GM12878 (cell line): ENCODE data around the gene DIP2C. TPM values are rescaled to one million over a fixed set of nuclear protein-coding genes. Genes with fewer than 3 reads are reported as not detected.

Experiments used
- ATAC-seq: fragments of 200-7000 bp; cut with Tn5 transposase; 3 replicates; pipeline ENCODE4 v1.9.1; 2020; ENCODE audit warnings: mild to moderate bottlenecking, moderate library complexity
- BruUV-seq: library from RNA; stranded (reverse); fragments of 400-500 nt; replicated peaks from 2 replicates; lab custom pipeline; 2021; lab: Mats Ljungman, UMichigan
- CTCF ChIA-PET: fragments of 300-600 bp; sonication (Branson Sonifier 250); formaldehyde crosslinking; extraction: SDS; loops from one replicate; lab custom pipeline; 2021; ENCODE audit warnings: inconsistent platforms; lab: Yijun Ruan, JAX
- POLR2A ChIA-PET: fragments of 350-600 bp; formaldehyde crosslinking; extraction: SDS; loops from one replicate; lab custom pipeline; 2021; ENCODE audit warnings: inconsistent platforms; lab: Charles Lee
- RAD21 ChIA-PET: fragments of 300-600 bp; sonication (Branson Sonifier 250); formaldehyde crosslinking; loops from one replicate; lab custom pipeline; 2023; ENCODE audit warnings: antibody characterized with exemption; ENCODE audit not compliant: unreplicated experiment; lab: Charles Lee
- SMC1A ChIA-PET: fragments of 300-600 bp; sonication (Branson Sonifier 250); formaldehyde crosslinking; loops from one replicate; lab custom pipeline; 2023; ENCODE audit not compliant: unreplicated experiment, uncharacterized antibody; lab: Charles Lee
- DNase-seq: peaks from one replicate; pipeline ENCODE4 v3.0.0-alpha.2; 2011; ENCODE audit warnings: low read depth, low spot score
- FAIRE-seq: peaks from 3 replicates; lab custom pipeline; 2011; peaks lifted over from hg19 to GRCh38; lab: Jason Lieb, UNC
- H2AFZ ChIP-seq: 2 replicates; pipeline ENCODE4 v1.6.0; 2011; ENCODE audit warnings: low read depth, low read length, control low read depth; ENCODE audit not compliant: control insufficient read depth
- H3K27ac ChIP-seq: 2 replicates; pipeline ENCODE4 v1.5.1; 2011; ENCODE audit warnings: control low read depth; ENCODE audit not compliant: control insufficient read depth, insufficient read depth
- H3K27me3 ChIP-seq, 2 experiments: replicated peaks in 1 of 2; 2 replicates each; pipeline versions ENCODE4 v1.6.0 to v1.6.1; 2011; ENCODE audit warnings: low read length in 1 of 2; ENCODE audit not compliant: control insufficient read depth in 2 of 2, insufficient read depth in 2 of 2
- H3K36me3 ChIP-seq, 2 experiments: 2 replicates each; pipeline ENCODE4 v1.5.1; 2011; ENCODE audit warnings: low read length in 1 of 2; ENCODE audit not compliant: control insufficient read depth in 2 of 2, insufficient read depth in 2 of 2
- H3K4me1 ChIP-seq: 2 replicates; pipeline ENCODE4 v1.6.1; 2011; ENCODE audit warnings: mild to moderate bottlenecking, low read length, moderate library complexity, mixed read lengths; ENCODE audit not compliant: control insufficient read depth, insufficient read depth
- H3K4me2 ChIP-seq: 2 replicates; pipeline ENCODE4 v1.6.0; 2011; ENCODE audit warnings: control low read depth; ENCODE audit not compliant: control insufficient read depth, insufficient read depth
- H3K4me3 ChIP-seq: fragments of 200-600 bp; sonication (generic); 2 replicates; pipeline ENCODE4 v1.5.1; 2016
- H3K79me2 ChIP-seq: 2 replicates; pipeline ENCODE4 v1.6.0; 2011; ENCODE audit warnings: low read length; ENCODE audit not compliant: control insufficient read depth, insufficient read depth
- H3K9ac ChIP-seq: 2 replicates; pipeline ENCODE4 v1.8.0; 2011; ENCODE audit warnings: low read length, control low read depth, mixed read lengths; ENCODE audit not compliant: control insufficient read depth, insufficient read depth
- H3K9me3 ChIP-seq: replicated peaks from 3 replicates; pipeline ENCODE4 v1.5.1; 2011; ENCODE audit warnings: mild to moderate bottlenecking, low read length; ENCODE audit not compliant: control insufficient read depth, insufficient read depth
- H4K20me1 ChIP-seq: 2 replicates; pipeline ENCODE4 v1.6.0; 2011; ENCODE audit not compliant: control insufficient read depth, insufficient read depth
- ATF7 ChIP-seq: fragments of 450-650 bp; IDR thresholded peaks from 2 replicates; pipeline ENCODE4 v1.6.1; 2016; ENCODE audit warnings: low read depth, mild to moderate bottlenecking
- BACH1 ChIP-seq: fragments of 450-650 bp; IDR thresholded peaks from 2 replicates; pipeline ENCODE4 v1.6.1; 2017; ENCODE audit warnings: mild to moderate bottlenecking, borderline replicate concordance
- EZH2 ChIP-seq: IDR thresholded peaks from 2 replicates; pipeline ENCODE4 v1.6.1; 2012; ENCODE audit warnings: low read depth, mild to moderate bottlenecking, control low read depth, inconsistent platforms, low read length, borderline replicate concordance; ENCODE audit not compliant: control insufficient read depth
- LARP7 ChIP-seq: fragments of 450-650 bp; IDR thresholded peaks from 2 replicates; pipeline ENCODE4 v1.6.1; 2017; ENCODE audit warnings: mild to moderate bottlenecking
- WGBS: methylation state at CpG from one replicate; pipeline ENCODE4 v1.1.6; 2016; ENCODE audit warnings: low lambda C conversion rate; ENCODE audit not compliant: insufficient replicate concordance, insufficient coverage; ENCODE audit errors: missing lambda C conversion rate; 5-methylcytosine and 5-hydroxymethylcytosine counted together
- in situ Hi-C: fragments of 300-500 bp; cut with MboI; formaldehyde crosslinking; loops from 9 replicates; pipeline ENCODE4 v1.14.3; 2018; ENCODE audit warnings: mixed read lengths
- intact Hi-C: fragments of 100-400 bp; cut with micrococcal nuclease; formaldehyde crosslinking; loops from one replicate; pipeline ENCODE4 v1.14.2; 2022; ENCODE audit not compliant: unreplicated experiment
- polyA plus RNA-seq, 11 experiments: library from polyadenylated mRNA; depleted of rRNA in 4 of 11; unstranded in 6 of 11; stranded (reverse) in 5 of 11; fragments of >200 nt; fragmentation: Nextera tagmentation in 4 of 11; fragmentation: Illumina TruSeq in 1 of 11; extraction: Ambion mirVana in 4 of 11; extraction: Trizol in 1 of 11; gene quantifications; 1 replicate in 1 of 11; 2 replicates in 10 of 11; pipeline versions ENCODE4 v1.2.1 to v1.2.3, GENCODE V29; 2011 to 2016; ENCODE audit warnings: inconsistent platforms in 2 of 11, missing spikeins in 2 of 11, low read depth in 1 of 11
- total RNA-seq, 4 experiments: library from RNA; depleted of rRNA in 3 of 4; stranded (reverse); fragments of >200 nt in 3 of 4; fragmentation: Illumina TruSeq in 1 of 4; extraction: Trizol in 1 of 4; gene quantifications; 2 replicates each; pipeline versions ENCODE4 v1.2.1 to v1.2.3, GENCODE V29; 2013 to 2021
- TF ChIP-seq, protein P1 (sequence below): fragments of 450-650 bp; conservative IDR thresholded peaks from 2 replicates; pipeline ENCODE4 v1.6.1; 2017; ENCODE audit warnings: mild to moderate bottlenecking, moderate library complexity

DIP2C gene
- total and polyA plus RNA-seq, 10 of the 15 experiments (the other 5 are each of a cell fraction or from before 2014, with no cell fraction given) = 0.01 to 0.10 (median 0.06) TPM

DNA sequence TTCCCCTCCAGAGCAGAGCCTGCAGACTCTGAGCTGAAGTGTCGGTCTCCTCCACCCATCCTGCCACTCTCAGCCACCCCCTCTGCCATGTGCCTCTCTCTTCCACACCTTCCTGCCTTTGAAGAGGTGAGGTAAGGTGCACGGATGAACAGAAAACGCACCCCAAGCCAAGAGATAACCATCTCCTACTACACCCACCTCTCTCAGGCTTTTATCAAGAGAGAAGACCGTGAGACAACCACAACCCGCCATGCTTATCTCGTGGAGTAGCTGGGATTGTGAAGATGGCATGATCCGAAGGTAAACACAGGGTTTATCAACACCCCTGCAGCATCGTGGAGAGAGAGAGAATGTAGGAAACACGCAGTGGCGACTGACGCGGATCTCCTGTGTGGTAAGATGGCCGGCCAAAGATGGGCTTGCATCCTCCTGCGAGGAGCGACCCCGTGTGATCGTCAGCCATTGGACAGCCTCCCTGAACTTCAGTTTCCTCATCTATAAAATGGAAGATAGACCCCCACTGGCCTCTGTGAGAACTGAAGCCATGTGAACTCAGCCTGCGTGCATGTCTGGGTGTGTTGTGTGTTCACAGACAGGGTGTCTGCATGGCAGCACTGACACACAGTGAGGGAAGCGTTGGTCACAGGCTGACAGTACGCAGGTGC is 219.0 kb downstream of the DIP2C start:
- in situ Hi-C loops (no loop called here), intact Hi-C loops (no loop called here)
- H3K79me2 ChIP-seq = no peaks in the 10 kb centered on the region
- H3K27me3 ChIP-seq = no peaks in the 10 kb centered on the region; a peak in 2 of 4 replicates
- H3K9ac ChIP-seq = no peak overlapping the region
- no peaks in the 10 kb centered on the region for H3K36me3 ChIP-seq
- H3K27ac ChIP-seq = no peak overlapping the region
- no TSS peak for BruUV-seq
- WGBS = 62% methylated on average over 20 of the region's 20 CpGs
- SMC1A ChIA-PET = no interaction called here
- RAD21 ChIA-PET = no interaction called here
- FAIRE-seq (no peak), ATAC-seq (no peak), DNase-seq (no peak)
- H3K4me1 ChIP-seq = no peaks in the 10 kb centered on the region
- H3K9me3 ChIP-seq = no peaks in the 10 kb centered on the region
- no peak overlapping the region for H3K4me3 ChIP-seq
- H2AFZ ChIP-seq = no peak overlapping the region
- CTCF ChIA-PET = no interaction called here
- H4K20me1 ChIP-seq = no peaks in the 10 kb centered on the region
- POLR2A ChIA-PET = no interaction called here
- TF ChIP-seq BACH1 (no peak), LARP7 (no peak), ATF7 (no peak), EZH2 (no peak)
- TF ChIP-seq, protein P1, sequence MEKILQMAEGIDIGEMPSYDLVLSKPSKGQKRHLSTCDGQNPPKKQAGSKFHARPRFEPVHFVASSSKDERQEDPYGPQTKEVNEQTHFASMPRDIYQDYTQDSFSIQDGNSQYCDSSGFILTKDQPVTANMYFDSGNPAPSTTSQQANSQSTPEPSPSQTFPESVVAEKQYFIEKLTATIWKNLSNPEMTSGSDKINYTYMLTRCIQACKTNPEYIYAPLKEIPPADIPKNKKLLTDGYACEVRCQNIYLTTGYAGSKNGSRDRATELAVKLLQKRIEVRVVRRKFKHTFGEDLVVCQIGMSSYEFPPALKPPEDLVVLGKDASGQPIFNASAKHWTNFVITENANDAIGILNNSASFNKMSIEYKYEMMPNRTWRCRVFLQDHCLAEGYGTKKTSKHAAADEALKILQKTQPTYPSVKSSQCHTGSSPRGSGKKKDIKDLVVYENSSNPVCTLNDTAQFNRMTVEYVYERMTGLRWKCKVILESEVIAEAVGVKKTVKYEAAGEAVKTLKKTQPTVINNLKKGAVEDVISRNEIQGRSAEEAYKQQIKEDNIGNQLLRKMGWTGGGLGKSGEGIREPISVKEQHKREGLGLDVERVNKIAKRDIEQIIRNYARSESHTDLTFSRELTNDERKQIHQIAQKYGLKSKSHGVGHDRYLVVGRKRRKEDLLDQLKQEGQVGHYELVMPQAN = no peak
- H3K4me2 ChIP-seq = no peak overlapping the region
